Heart right ventricle (tissue), 16 donors: Measurements from ENCODE around the gene PTPRN2. TPM values are rescaled to one million over a fixed set of nuclear protein-coding genes. Genes with fewer than 3 reads are reported as not detected.

Source experiments
- ATAC-seq, 8 donors: fragments of 200-7000 bp; cut with Tn5 transposase; one replicate each; pipeline ENCODE4 v1.9.1; 2020; ENCODE audit warnings: mild to moderate bottlenecking in 8 of 8, moderate library complexity in 8 of 8, moderate number of reproducible peaks in 1 of 8
- DNase-seq, 2 donors: peaks; one replicate each; pipeline ENCODE4 v3.0.0-alpha.2; 2020
- H3K27ac ChIP-seq, 10 donors: fragments of 200-600 bp; sonication (generic) in 2 of 10; one replicate each; pipeline versions ENCODE4 v1.5.0 to v1.8.0; 2020 to 2022; ENCODE audit warnings: mild to moderate bottlenecking in 3 of 10
- H3K27me3 ChIP-seq, 7 donors: fragments of 200-600 bp; one replicate each; pipeline ENCODE4 v1.8.0; 2021 to 2022; ENCODE audit warnings: mild to moderate bottlenecking in 2 of 7
- H3K36me3 ChIP-seq, 9 donors: fragments of 200-600 bp; sonication (generic) in 1 of 9; one replicate each; pipeline versions ENCODE4 v1.5.0 to v1.8.0; 2020 to 2022; ENCODE audit warnings: mild to moderate bottlenecking in 2 of 9
- H3K4me1 ChIP-seq, 9 donors: fragments of 200-600 bp; sonication (generic) in 1 of 9; one replicate each; pipeline versions ENCODE4 v1.5.0 to v1.8.0; 2020 to 2022; ENCODE audit warnings: mild to moderate bottlenecking in 4 of 9
- H3K4me3 ChIP-seq, 10 donors: fragments of 200-600 bp; sonication (generic) in 2 of 10; one replicate each; pipeline versions ENCODE4 v1.5.0 to v1.8.0; 2020 to 2022; ENCODE audit warnings: mild to moderate bottlenecking in 7 of 10, moderate library complexity in 2 of 10
- H3K9me3 ChIP-seq, 11 donors: fragments of 200-600 bp in 10 of 11; sonication (generic) in 2 of 11; one replicate each; pipeline versions ENCODE4 v1.5.0 to v1.8.0; 2013 to 2022; ENCODE audit warnings: mild to moderate bottlenecking in 2 of 11, control low read depth in 1 of 11, moderate library complexity in 1 of 11
- WGBS, 2 donors: extraction: QIAGEN DNeasy Blood & Tissue Kit; methylation state at CpG; one replicate each; pipeline ENCODE4 v1.1.7; 2013; ENCODE audit warnings: inconsistent platforms in 1 of 2; 5-methylcytosine and 5-hydroxymethylcytosine counted together
- intact Hi-C, 10 donors: fragments of 100-400 bp; cut with DNase I; formaldehyde crosslinking; loops; one replicate each; pipeline versions ENCODE4 v1.11.1 to v1.14.2; 2022
- polyA plus RNA-seq, 2 donors: library from polyadenylated mRNA; stranded (reverse); fragments of 200-250 nt; gene quantifications; one replicate each; pipeline ENCODE4 v1.2.3, GENCODE V29; 2013
- total RNA-seq, 10 donors: library from RNA; stranded (reverse); fragmentation: NEBNext Ultra II Directional in 3 of 10; extraction: Animal tissue kit (Norgen Biotek cat#: 25700) in 3 of 10; gene quantifications; one replicate each; pipeline versions ENCODE4 v1.2.1 to v1.2.4, GENCODE V29; 2021 to 2023
- TF ChIP-seq, protein P1 (sequence below), 9 donors: fragments of 200-600 bp; sonication (generic) in 2 of 9; IDR thresholded peaks; one replicate each; pipeline versions ENCODE4 v1.5.0 to v1.8.0; 2021 to 2022; ENCODE audit warnings: antibody characterized with exemption in 9 of 9, mild to moderate bottlenecking in 5 of 9, moderate library complexity in 1 of 9
- donor health status: Arrhythmogenic right ventricular cardiomyopathy.
- donor health status: ischemic (EF 13 %, LVEDD 7.1; RV severe dilation, severe dysfunction).
- donor health status: healthy with polysubstance abuse.
- donor health status: DM: no; HTN: yes; CAD: no.
- donor health status: DM: no; HTN: no; CAD: no.
- donor health status: ischemic (EF 25% LVEDD 6.9; RV normal size, moderate dysfunction).
- donor health status: ischemic (EF 25% LVEDD 5.7; RV mildly dilated, moderate dysfunction).
- donor health status: healthy.
- donor health status: DM: yes; HTN: yes; CAD: no.
- donor health status: Ischemic cardiomyopathy.
- donor health status: ischemic (EF 35%, LVEDD 5.7; RV mildly dilated, moderate dysfunction).
- donor health status: nonischemic (EF 11% LVEDD 7.7; RV severe dilation, severe dysfunction).
- donor health status: DM: yes; HTN: yes; CAD: no.
- donor health status: PGD.
- donor health status: ischemic (EF 29% LVEDD 5.4; RV normal size, mild dysfunction).
- donor health status: nonischemic (EF 23%, LVEDD 6.1; RV moderate dilation, normal function).

Gene PTPRN2
- total and polyA plus RNA-seq, 12 donors = 0.82 to 1.8 (median 1.3) TPM

DNA sequence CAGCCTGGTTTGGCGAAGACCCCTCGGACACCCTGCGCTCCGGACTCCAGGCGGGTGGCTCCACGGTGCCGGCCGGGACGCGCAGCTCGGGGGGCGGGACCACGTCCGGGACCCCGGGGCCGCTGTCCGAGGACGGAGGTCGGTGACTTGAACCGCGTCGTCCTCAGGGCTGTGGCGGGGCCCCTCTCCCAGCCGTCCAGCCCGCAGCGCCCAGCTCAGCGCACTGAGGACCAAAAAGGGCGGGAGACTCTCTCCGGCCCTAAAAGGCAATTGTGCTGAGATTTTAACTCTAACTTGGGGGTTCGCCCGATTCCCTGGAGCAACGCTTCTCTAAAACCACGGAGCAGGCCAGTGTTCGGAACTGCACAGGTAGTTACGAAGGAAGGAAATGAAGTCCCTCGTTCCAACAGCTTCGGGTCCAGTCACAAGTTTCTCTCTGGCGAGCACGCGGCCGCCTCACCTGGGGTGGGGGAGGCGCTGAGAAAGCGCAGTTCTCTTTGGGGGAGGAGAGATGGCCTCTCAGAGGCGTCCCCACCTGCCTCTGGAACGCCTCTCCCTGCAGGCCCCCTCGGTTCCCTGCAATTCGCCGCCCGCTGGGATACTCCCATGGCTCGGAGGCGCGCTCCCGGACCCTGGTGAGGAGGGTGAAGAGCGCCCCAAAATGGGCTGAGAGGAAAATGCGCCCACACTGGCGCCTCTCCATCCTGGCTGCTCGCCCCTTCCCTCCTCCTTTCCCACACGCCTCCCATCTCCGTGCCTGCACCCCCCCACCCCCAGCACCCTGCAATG, 898.2 kb downstream of the PTPRN2 start:
- Histone ChIP-seq H3K27ac (no peak overlapping the region), H3K36me3 (no peaks in the 10 kb centered on the region), H3K9me3 (no peaks in the 10 kb centered on the region), H3K27me3 (peaks cover 33 to 97% (median 94%) of the 10 kb centered on the region in 7 donors), H3K4me3 (peak overlapping the region; percentile 15 to 59 (median 46)), H3K4me1 (peaks cover 4 to 56% (median 41%) of the 10 kb centered on the region in 9 donors)
- 1 to 2% methylated on average over 54 to 59 of the region's 59 CpGs for WGBS, 2 donors
- intact Hi-C loops = no loop called here
- TF ChIP-seq, protein P1, sequence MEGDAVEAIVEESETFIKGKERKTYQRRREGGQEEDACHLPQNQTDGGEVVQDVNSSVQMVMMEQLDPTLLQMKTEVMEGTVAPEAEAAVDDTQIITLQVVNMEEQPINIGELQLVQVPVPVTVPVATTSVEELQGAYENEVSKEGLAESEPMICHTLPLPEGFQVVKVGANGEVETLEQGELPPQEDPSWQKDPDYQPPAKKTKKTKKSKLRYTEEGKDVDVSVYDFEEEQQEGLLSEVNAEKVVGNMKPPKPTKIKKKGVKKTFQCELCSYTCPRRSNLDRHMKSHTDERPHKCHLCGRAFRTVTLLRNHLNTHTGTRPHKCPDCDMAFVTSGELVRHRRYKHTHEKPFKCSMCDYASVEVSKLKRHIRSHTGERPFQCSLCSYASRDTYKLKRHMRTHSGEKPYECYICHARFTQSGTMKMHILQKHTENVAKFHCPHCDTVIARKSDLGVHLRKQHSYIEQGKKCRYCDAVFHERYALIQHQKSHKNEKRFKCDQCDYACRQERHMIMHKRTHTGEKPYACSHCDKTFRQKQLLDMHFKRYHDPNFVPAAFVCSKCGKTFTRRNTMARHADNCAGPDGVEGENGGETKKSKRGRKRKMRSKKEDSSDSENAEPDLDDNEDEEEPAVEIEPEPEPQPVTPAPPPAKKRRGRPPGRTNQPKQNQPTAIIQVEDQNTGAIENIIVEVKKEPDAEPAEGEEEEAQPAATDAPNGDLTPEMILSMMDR (IDR thresholded peaks at IDR 0.05) = no peak
- no peak for DNase-seq
- no peak for ATAC-seq

DNA sequence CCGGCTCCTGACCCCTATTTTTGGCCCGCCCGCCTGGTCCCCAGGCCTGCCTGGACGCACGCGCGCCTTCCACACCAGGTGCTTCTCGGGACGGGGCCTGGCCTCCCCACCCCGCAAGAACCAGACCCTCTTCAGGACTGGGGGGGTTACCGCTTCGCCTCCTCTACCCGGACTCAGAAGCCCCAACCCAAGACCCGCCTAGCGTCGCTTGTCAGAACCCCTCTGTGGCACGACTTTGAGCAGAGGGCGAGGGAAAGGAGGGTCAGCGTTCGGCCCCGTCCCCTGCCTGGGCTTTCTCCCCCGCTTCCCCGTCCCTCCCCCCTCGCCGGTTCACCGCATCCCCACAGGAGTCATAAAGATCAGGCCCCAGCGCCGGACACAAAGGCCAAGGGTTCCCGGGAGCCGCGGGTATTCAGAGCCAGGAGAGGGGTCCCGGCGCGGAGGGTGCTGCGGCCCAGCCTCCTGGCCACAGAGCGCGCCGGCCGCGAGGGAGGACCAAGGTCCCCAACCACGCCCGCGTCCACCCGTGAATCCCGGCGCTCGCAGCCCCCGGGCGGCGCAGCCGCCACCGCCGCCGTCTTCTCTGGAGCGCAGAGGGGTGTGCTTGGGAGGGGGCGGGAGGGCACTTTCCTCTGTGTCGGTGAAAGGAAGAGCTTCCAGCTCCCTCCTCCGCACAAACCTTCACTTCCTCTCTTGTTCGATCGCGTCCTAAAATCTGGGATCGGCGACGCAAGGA, 898.9 kb downstream of the PTPRN2 start:
- Histone ChIP-seq H3K9me3 (no peaks in the 10 kb centered on the region), H3K4me1 (peaks cover 4 to 59% (median 48%) of the 10 kb centered on the region in 9 donors), H3K36me3 (no peaks in the 10 kb centered on the region), H3K4me3 (peak overlapping the region in 8 of 10 donors; percentile 1 to 59 (median 38)), H3K27me3 (peaks cover 34 to 97% (median 95%) of the 10 kb centered on the region in 7 donors), H3K27ac (no peak overlapping the region)
- TF ChIP-seq, protein P1 (IDR thresholded peaks at IDR 0.05) = no peak
- no peak for DNase-seq
- no peak for ATAC-seq
- intact Hi-C loops = no loop called here
- 6 to 7% methylated on average over 54 to 64 of the region's 64 CpGs for WGBS, 2 donors

DNA sequence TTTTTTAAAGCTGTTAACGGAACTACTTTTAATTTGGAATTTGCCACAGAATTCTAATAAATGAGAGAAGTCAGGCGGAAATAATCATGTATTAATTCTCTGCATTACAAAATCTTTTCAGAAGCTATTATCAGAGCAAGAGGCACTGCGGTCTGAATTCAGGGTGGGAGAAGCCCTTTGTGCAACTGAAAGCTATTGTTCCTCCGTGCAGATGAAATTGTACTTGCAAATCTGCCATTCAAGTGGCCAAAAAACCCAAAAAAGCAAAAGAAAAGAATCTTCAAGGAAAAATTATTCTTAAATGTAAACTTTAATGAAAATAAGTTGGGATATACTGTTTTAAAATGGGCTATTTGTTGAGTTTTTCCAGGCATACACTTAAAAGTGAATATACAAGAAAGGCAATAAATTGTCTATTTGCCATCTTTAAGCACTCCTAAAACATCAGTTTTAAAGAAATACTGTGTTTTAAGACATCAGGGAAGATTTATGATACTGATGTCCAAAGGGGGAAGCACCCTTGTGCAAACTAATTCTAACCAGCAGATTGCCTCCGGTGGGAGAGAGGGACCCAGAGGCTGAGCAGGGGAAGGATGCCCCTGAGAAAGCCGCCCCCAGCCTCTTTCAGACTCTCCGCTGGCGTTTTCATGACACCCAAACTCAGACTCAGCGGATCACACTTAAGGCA, 899.6 kb downstream of the PTPRN2 start:
- Histone ChIP-seq H3K4me1 (peaks cover 0 to 57% (median 51%) of the 10 kb centered on the region in 9 donors), H3K4me3 (no peak overlapping the region), H3K27me3 (peaks cover 40 to 97% (median 95%) of the 10 kb centered on the region in 7 donors), H3K36me3 (no peaks in the 10 kb centered on the region), H3K27ac (no peak overlapping the region), H3K9me3 (no peaks in the 10 kb centered on the region)
- no peak for ATAC-seq
- TF ChIP-seq, protein P1 (IDR thresholded peaks at IDR 0.05) = no peak
- WGBS, 2 donors = 15 to 26% methylated on average over 9 of the region's 9 CpGs
- DNase-seq = no peak
- intact Hi-C loops = no loop called here

DNA sequence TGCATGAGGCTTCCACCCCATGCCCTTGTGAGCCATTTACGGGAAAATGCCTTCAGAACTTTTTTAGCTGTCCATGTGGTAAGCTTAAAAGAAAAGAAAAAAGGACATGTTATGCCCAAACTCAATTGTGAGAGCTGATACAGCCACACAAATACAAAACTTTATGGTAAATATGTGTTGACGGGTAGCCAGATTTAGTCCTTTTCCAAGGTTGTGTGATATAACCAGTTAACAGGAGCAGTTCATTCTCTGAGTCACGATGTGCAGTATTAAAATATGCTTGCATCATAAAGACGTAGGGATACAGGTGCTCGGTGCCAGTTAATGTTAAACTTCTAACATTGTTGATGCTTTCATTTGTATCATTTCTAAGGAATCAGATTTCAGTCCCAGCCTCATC, 900.5 kb downstream of the PTPRN2 start:
- intact Hi-C loops = no loop called here
- Histone ChIP-seq H3K27ac (no peak overlapping the region), H3K27me3 (peaks cover 45 to 97% (median 96%) of the 10 kb centered on the region in 7 donors), H3K9me3 (no peaks in the 10 kb centered on the region), H3K36me3 (peaks cover 0 to under 1% (median 0%) of the 10 kb centered on the region in 9 donors), H3K4me3 (no peak overlapping the region), H3K4me1 (peaks cover 0 to 49% (median 44%) of the 10 kb centered on the region in 9 donors)
- DNase-seq (no peak), ATAC-seq (no peak)
- 27 to 41% methylated on average over 5 of the region's 5 CpGs for WGBS, 2 donors
- TF ChIP-seq, protein P1 (IDR thresholded peaks at IDR 0.05) = no peak
